Measurements from ENCODE around the gene NDUFS3.

Gene NDUFS3

GRCh38 chr11:47631473-47631872, 52.6 kb downstream of the NDUFS3 start:
- DNase-seq (ENCODE audit: low read depth in 1 of 2, low spot score in 1 of 2): no peak
